GM18873 (cell line): ENCODE measurements around the gene RTEL1.
"Not testable (repeated sequence)": the region's sequence is repeated elsewhere in the genome, so short reads cannot be mapped to it uniquely, and the experiment has no call there.

Experiments used
- ATAC-seq: cut with Tn5 transposase; IDR thresholded peaks from one replicate; pipeline ENCODE4 v1.9.1; 2021; ENCODE audit warnings: mild to moderate bottlenecking, moderate library complexity, moderate number of reproducible peaks; ENCODE audit not compliant: unreplicated experiment, low FRiP score

The RTEL1 gene

DNA sequence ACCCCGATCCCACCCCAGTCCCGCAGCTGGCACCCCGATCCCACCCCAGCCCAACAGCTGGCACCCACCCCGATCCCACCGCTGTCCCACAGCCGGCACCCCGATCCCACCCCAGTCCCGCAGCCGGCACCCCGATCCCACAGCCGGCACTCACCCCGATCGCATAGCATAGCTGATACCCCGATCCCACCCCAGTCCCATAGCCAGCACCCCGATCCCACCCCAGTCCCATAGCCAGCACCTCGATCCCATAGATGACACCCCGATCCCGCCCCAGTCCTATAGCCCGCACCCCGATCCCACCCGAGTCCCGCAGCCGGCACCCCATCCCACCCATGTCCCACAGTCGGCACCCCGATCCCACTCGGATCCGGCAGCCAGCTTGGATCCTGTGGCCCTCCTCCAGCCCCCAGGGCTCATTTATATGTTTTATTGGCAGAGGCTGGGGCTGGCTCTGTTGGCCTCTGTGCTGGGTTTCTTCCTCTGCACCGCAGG is 30.3 kb upstream of the RTEL1 start:
- no peak for ATAC-seq

DNA sequence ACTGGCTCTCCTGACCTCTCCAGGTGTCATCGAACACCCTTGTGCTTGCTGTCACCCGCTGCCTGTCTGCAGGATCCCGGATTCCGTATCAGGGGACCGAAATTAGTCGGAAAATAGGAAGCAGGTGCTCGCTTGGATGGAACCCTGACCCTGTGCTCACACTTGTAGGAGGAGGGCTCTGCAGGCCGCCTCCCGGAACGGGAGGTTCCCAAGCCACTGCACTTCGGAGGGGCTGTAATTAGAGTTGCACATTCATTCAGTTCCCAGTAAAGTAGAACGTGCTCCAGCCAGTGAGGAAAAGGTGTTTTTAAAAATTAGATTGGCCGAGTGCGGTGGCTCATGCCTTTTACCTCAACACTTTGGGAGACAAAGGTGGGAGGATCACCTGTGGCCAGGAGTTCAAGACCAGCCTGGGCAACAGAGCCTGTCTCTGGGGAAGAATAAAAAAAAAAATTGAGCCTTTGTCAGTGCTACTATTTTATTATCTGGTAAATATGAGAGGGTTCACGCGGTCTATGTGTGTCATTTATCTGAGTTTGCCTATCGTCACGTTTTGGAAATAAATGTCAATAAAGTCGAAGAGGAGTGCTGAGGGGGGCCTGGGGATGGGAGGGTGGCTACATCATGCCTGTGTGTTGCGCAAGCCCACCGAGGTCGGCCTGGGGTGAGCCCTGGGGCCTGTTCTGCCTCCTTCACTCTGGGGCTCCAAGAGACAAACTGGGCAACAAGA is 29.7 kb upstream of the RTEL1 start:
- no peak for ATAC-seq

DNA sequence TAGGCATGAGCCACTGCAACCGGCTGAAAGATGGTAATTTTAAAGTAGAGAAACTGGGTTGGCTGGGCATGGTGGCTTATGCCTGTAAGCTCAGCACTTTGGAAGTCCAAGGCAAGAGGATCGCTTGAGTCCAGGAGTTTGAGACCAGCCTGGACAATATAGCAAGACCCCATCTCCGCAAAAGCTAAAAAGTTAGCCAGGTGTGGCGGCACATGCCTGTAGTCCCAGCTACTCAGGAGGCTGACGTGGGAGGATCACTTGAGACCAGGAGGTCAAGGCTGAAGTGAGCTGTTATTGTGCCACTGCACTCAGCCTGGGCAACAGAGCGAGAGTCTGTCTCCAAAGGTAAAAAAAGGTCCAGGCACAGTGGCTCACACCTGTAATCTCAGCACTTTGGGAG is 27.2 kb upstream of the RTEL1 start:
- ATAC-seq, result not testable (repeated sequence)

DNA sequence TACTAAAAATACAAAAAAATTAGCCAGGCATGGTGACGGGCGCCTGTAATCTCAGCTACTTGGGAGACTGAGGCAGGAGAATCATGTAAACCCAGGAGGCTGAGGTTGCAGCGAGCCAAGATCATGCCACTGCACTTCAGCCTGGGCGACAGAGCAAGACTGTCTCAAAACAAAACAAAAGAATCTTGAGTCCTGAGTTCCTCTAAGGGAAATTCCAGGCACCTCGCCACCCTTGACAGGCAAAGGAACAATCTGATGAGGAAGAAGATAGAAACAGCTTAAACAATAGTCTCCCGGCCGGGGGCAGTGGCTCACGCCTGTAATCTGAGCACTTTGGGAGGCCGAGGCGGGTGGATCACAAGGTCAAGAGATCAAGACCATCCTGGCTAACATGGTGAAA is 26.7 kb upstream of the RTEL1 start:
- not testable (repeated sequence) for ATAC-seq

DNA sequence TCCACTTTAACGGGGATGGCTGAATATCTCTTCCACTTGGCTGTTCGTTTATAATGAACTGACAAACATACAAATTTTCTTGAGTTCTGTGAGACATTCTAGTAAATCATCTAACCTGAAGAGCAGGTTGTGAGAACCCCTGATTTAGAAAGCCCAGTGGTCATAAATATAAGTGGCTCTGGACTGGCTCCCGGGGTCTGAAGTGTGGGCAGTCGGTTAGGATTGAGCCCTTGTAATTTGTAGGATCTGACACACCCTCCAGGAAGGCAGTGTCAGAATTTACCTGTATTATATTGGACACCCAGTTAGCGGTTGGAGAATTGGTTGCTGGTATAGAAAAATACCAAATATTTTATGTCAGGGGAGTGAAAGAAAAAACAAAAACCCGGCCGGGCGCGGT is 24.4 kb upstream of the RTEL1 start:
- ATAC-seq, result no peak

DNA sequence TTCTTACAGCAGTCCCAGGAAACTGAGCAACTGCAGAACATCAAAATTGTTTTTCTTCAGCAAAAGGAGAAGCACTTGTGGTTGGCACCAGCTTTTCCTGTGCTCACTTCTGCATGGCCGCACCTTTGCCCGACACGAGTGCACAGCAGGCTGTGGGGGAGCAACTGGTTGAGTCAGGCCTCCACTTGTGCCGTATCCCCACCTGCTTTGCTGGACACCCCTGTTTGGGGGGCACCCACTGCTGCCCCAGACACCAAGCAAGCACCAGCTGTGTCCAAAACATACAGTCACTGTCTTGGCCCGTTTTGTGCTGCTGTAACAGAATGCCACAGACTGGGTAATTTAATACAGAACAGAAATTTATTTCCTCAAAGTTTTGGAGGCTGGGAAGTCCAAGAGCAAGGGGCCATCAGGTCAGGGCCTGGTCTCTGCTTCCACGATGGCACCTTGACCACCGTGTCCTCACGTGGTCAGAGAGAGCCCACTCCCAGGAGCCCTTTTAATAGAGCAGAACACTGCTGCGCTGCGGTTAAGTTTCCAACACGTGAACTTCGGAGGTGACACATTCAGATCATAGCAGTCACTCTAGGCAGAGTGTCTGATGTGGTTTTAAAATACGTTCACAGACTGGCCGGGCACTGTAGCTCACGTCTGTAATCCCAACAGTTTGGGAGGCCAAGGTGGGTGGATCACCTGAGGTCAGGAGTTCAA is 22.5 kb upstream of the RTEL1 start:
- no peak for ATAC-seq

DNA sequence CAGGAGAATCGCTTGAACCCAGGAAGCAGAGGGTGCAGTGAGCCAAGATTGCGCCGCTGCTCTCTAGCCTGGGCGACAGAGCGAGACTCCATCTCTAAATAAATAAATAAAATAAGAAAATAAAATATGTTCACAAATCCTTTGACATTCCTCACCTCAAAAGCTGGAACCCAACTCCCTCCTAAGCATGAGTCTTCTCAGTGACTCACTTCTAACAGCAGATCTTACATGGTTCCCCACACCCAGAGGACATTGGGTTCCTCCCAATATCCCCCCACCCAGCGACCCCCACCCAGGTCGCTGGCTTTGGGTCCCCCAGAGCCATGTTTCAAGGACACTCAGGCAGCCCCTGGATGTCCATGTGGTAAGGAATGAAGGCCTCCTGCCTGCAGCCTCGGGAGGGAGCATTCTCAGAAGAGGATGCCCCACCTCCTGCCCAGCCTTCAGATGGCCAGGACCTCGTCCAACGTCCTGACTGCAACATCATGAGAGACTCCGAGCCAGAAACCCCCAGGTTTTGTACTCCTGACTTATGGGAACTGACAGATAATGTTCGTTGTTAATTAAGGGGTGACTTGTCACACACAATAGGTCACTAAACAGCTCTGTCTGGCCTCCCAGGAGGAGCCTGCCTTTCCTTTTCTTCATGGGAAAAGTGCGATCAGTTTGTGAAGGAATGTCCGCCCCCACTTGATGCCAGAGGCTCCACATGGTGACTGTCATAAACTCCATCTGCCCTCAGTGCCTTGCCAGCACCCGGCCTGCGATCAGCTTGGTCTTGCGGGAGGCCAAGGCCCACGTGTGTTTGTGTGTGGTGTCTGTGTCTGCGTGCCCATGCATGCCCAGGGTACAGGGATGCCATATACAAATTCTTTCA is 21.1 kb upstream of the RTEL1 start:
- ATAC-seq, result no peak

DNA sequence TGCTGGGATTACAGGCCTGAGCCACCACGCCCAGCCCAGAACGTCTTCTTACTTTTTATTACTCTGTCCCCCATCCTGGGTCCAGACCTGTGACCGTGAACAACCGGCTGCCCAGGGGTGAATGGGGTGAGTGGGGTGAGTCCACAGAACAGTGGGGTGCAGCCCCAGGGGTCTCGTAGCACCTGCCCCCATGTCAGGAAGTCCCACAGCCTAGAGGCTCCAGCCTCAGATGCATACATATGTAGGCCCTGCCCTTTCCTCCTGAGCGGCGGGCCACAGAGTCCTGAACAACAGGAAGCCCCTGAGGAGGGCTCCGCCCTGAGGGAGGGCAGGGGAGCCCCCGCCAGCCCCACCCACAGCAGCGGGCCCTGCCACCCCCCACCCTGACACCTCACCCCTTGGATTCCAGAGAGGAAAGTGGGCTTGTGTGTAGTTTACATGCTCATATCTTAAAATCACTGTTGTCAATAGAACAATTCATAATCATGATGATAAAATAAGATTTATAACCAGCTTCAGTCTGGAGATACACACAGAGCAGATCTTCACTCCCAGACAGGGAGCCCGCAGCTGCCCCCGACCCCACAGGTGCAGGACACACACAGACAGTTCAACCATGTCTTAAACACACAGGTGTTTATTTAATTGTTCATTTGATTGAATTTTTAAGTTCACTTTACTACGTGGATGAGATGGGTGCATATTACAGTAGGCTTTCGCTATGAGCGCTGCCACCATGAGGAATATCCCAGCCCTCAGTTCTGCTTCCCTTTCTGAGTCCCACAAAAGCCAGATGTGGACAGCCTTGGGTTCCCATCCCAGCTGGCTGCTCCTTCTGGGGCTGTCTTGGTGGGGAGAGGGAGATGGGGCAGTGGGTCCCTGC is 18.8 kb upstream of the RTEL1 start:
- no peak for ATAC-seq

DNA sequence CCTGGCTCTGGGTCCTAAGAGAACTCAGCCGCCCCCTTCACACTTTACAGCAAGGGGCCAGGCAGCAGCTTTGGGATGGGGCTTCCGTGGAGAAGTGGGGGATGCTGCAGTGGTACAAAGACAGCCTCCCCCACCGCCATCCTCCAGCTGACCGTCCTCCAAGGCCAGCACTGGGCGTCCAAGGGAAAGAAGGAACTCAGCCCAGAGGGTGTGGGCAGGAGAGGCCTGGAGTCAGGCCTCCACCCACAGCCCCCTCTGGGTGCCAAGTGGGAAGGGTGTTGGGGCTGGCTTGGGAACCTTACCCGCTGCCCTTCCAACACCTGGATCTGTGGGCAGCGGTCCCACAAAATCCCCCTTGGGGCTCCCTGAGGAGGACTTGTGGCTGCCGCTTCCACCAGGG is 18.0 kb upstream of the RTEL1 start:
- ATAC-seq, result no peak

DNA sequence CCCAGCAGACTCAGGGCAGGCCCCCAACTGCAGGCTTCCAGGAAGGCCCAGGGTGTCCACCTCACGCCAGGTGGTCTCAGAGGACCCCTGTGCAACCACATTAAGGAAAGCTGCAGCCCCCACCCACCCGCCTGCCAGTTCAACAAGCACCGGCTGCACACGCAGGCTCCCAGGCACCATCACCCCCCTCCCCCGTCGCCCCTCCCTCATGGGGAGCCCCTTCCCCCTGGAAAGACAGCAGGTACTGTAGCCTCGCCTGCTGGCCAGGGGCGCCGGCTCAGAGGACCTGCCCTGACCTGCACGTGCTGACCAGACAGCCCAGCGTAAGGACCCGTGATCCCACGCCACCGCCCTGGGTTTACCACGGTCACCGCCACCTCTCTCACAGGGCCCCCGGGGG is 17.4 kb upstream of the RTEL1 start:
- not testable (repeated sequence) for ATAC-seq

DNA sequence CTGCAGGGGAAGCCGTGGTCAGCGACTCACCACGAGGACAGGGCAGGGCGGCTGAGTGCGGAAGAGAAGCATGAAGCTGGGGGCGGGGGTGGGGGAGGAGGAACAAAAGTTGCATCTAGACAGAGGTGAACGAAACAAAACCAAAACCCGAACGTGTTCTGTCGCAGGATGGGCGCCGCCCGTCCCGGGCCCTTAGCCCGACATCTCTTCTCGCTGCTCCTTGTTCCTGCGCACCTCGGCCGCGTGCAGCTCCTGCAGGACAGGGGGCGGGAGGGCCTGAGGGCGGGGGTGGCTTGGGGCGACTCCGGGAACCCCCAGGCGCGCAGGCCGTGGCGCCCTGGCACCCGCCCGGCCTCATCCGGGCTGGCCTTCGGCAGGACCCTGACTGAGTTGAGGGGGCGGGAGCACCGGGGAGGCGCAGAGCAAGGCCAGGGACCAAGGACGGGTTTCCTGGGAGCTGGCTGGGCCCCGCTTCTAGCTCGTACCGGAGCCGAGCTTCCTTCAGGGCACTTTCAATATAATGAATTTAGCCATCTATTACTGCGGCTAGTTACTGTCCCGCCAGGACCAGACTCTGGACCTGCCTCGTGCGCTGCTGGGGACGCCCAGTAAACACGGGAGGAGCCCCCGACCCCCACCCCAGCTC is 16.8 kb upstream of the RTEL1 start:
- ATAC-seq, result peak; percentile 37

DNA sequence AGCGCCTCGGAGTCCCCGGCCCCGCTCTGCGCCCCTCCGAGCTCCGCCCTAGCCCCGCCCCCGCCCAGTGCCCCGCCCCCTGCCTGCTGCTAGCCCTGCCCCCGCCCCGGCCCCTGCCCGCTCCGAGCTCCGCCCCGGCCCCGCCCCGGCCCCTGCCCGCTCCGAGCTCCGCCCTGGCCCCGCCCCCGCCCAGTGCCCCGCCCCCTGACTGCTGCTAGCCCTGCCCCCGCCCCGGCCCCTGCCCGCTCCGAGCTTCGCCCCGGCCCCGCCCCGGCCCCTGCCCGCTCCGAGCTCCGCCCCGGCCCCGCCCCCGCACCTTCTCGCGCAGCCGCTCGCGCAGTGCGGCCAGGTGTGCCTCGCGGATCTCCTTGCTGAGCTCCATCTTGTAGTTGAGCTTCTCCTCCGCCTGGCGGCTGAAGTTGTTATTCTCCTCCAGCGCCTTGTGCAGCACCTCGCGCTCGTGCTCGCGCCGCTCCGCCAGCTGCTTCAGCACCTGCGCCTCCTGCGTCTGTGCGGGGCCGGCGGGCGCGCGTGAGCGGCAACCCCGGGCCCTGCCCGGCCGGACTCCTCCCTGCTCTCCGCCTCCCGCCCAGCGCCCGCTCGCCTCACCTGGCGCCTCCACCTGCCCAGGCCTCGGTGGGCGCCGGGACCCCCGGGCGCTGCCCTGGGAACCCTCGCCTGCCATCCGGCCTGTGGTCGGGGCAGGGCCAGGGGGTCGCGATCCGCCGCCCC is 16.2 kb upstream of the RTEL1 start:
- peak; percentile 53 for ATAC-seq

DNA sequence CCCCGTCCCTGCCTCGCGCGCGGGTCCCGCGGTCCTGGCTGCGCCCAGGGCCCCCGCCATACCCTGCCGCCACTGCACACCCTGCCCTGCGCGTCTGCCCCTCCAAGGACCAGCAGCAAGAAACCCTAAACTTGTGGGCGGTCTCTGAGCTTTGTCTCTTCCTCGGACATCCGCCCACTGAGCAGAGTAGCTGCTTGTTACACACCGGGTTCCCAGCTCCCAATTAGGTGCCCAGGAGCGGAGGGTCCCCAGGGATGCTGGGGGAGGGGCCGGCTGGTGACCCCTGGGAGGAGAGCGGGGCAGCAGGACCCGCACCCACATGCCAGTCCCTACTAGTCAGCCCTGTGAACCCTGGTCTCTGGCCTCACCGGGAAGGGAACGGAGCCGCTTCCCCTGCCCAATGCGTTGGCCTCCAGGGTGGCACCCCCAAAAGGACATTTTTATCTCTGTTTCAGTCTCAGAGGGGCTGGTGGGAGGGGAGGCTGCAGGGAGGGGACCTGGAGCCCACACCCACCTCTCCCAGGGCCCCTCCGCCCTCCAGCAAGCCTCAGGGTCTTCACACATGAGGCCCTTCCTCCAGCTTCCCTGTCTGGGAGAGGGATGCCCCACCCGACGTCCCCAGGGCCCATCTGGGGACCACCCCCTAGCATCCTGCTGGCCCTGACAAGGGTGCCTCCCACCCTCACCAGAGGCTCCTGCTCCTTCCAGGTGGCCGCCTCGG is 15.4 kb upstream of the RTEL1 start:
- ATAC-seq, result no peak

DNA sequence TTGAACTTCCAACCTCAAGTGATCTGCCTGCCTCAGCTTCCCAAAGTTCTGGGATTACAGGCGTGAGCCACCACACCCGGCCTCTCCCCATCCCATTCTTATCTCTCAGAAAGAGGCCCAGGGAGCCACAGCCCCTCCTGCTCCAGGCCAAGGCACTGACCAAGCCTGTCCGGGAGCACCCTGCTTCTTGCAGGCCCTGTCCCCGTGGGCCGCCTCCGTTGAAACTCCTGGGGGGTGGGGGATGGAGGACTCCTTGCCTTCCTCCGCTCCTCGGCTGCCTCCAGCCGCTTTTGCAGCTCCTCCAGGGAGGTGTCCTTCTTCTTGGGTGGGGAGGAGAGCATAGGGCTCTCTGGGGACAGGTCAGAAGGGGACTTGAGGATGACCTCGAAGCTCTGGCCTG is 14.6 kb upstream of the RTEL1 start:
- no peak for ATAC-seq

DNA sequence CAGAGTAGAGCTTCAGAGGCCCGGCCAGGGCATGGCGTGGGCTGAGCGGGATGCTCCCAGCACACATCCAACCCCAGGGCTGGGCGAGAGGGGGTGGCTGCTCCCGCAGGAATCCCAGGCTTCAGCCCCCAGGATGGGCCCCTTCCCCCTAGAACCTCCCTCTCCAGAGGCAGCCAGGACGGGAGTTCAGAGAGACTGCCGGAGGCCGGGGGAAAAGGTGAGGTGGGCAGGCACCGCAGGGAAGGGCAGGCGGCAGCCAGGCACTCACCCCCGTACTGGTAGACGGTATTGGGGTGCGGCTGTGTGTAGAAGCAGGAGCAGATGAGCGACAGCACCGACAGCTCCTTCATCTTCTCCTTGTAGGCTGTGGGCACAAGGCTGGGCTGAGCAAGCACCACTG is 14.2 kb upstream of the RTEL1 start:
- ATAC-seq, result no peak

DNA sequence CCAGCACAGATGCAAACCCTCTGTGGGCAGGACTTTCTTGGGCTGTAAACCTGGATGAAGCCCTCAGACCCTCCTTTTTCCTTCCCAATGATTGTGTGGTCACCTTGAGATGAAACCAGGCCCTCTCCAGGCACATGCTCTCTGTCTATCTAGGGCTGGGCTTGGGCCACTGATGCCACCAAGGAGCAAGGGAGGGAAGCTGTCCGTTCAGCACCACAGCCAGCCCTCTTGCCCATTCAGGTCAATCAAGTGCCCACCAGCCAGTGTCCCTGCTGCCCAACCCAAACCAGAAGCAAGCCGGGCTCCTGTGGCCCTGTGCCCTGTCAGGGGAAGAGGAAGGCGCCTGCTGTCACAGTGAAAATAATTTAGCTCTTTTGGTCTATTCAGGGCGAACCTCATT is 12.9 kb upstream of the RTEL1 start:
- ATAC-seq, result no peak

DNA sequence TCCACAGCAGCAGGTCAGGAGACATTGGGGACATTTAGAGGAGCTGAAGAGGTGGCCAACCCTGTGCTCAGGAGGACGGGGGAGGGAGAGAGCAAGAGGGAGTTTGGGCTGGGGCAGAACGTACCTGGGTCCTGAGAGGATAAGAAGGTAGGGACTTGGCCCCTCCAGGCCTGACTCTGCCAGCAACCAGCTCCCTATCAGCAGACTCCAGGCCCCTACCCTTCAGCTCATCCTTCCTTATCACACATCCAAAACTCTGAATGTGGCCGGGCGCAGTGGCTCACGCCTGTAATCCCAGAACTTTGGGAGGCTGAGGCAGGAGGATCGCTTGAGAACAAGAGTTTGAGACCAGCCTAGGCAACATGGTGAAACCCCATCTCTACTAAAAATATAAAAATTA is 9.9 kb upstream of the RTEL1 start:
- ATAC-seq, result no peak

DNA sequence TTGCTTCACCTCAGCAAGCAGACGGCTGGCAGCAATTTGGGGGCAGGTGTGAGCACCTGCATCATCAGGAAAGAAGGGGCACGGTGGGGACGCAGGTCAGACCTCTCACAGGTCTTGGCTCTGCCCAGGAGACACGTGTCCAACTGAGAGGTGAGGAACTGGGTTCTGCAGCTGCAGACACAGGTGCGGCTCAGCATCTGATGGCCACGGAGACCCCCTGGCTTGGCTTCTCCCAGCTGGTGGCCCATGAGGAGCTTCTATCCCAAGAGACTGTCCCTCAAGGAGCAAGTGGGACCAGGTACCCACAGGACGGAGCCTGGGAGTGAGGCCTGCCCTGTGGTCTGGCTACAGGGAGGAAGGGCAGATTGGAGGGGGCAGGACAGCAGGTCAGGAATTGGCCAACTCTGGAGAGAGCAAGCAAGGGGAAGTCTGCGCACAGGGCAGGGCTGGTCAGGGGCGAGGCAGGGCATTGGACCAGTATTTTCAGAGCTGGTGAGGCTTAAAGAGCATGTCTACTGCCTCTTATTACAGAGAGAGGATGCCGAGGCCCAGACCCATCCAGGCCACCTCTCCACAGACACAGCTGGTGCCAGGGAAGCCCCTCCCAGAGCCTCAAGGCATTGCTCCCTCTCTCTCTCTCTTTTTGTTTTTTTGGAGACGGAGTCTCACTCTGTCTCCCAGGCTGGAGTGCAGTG is 9.1 kb upstream of the RTEL1 start:
- ATAC-seq, result no peak
